ENCODE results near the gene LNX1.

- TF ChIP-seq E2F6 (IDR thresholded peaks at IDR 0.05; ENCODE audit: borderline replicate concordance, low read depth) (no peak), BHLHE40 (IDR thresholded peaks at IDR 0.05; ENCODE audit: low read depth, low read length) (no peak), FOSL2 (IDR thresholded peaks at IDR 0.05) (no peak), FOSL2 (CRISPR knock-in tag; IDR thresholded peaks at IDR 0.05) (no peak), CTCF (IDR thresholded peaks at IDR 0.05) (no peak), RNF2 (IDR thresholded peaks at IDR 0.05; ENCODE audit: borderline replicate concordance, low read depth) (no peak), POLR2A (IDR thresholded peaks at IDR 0.05; ENCODE audit: low read length) (no peak), HDAC2 (IDR thresholded peaks at IDR 0.05) (no peak), ELK1 (IDR thresholded peaks at IDR 0.05; ENCODE audit: low read depth, low read length) (no peak), JUN (IDR thresholded peaks at IDR 0.05) (no peak)
Observed at GRCh38 chr4:53477038-53477565, 114.2 kb downstream of the LNX1 start.
